GM19328 (cell line): ENCODE measurements around the gene KAT6B.

Experiments used
- ATAC-seq: cut with Tn5 transposase; IDR thresholded peaks from one replicate; pipeline ENCODE4 v1.9.1; 2021; ENCODE audit warnings: mild to moderate bottlenecking, moderate library complexity; ENCODE audit not compliant: unreplicated experiment

KAT6B gene

DNA sequence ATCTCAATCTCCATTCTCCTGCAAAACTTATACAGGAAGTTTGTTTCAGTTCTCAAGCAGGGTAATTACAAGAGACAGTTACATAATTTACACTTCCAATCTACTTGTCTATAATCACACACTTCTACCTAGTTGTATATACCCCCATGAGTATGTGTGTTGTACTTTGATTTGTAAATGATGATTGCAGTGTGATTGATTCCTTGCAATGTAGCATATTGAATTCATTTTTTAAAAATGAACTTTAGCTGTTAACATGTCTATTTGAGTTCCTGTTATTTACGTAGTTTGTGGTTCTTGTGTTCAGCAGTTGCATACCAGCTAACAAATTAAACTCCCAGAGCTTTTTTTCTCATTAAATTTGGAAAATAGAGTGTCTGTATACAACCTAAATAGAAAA is 182.6 kb downstream of the KAT6B start:
- no peak for ATAC-seq

- ATAC-seq: no peak
Measured at GRCh38 chr10:75009426-75009825, 183.0 kb downstream of the KAT6B start.

DNA sequence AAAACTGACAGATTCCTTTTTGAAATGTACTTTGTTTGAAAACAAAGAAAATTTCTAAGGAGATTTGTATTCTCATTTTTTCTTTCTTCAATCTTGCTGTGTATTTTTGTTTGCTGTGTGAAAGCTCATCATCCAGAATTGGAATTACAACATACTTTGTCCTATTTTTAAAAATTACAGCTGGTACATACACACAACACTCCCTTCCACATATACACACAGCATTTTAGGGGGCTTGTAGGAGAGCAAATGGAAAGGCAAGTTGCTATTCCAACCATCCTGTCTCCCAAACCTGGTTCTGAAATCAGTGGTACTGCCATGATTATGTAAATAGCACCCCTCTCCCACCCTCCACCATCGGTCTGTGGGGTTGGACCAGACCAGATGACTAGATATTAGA is 184.0 kb downstream of the KAT6B start:
- no peak for ATAC-seq

GRCh38 chr10:75011221-75011620 is 184.8 kb downstream of the KAT6B start:
- no peak for ATAC-seq

DNA sequence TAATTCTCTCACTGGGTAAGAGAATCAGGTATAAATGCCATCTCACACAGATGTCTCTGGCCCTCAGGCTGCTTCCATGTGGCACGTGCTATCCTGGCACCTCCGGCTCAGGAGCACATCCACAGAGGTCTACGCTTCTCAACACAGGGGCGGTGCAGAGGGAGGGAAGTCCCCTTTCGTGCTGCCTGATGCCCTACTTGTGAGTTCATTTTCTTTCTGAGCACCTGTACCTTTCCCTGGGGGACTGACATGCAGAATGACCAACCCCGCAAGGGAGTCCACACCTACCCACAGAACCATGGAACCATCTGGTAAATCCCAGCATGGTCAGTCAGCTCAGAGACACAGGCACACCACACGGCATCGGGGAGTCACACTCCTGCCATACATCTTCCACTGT is 186.1 kb downstream of the KAT6B start:
- ATAC-seq: no peak

DNA sequence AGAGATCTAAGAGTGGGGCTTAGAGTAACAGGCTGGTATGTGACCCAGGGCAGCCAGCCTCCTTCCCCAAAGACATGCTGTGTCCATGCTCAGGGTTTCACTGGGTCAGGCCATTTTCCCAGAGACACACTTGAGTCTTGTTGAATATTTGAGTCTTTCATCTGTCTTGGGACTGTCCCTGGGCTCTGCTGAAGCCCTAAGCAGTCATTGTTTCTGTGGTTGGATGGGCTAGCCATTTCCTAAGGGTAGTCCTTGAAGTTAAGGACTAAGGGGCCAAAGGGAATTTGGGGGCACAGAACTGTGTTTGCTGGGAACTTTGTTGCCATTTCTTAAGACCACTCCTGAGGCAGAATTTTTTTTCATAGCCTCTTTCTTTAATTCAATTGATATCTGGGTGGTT is 186.6 kb downstream of the KAT6B start:
- ATAC-seq: no peak

- ATAC-seq: no peak
Measured at GRCh38 chr10:75013522-75013921, 187.1 kb downstream of the KAT6B start.

GRCh38 chr10:75014516-75015230 is 188.3 kb downstream of the KAT6B start:
- no peak for ATAC-seq

- ATAC-seq: no peak
Measured at GRCh38 chr10:75015442-75015841, 189.0 kb downstream of the KAT6B start.

DNA sequence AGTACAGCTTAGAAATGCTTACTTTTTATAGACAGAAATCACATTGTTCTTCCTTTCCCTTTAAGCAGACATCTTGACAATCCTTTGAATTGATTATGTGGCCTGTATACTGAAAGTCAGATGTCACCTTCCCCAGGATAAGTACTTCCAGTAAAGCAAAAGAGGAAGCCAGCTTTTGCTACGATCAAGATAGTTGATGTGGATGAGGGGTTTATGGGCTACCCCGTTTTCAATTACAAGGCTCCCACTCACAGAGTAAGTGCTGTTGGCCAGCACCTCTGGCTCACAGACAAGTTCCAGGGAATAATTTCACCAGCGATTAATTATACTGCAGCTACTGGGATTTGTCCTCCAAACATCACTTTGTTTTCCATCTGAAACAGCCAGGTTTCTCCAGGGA is 189.9 kb downstream of the KAT6B start:
- ATAC-seq: no peak

DNA sequence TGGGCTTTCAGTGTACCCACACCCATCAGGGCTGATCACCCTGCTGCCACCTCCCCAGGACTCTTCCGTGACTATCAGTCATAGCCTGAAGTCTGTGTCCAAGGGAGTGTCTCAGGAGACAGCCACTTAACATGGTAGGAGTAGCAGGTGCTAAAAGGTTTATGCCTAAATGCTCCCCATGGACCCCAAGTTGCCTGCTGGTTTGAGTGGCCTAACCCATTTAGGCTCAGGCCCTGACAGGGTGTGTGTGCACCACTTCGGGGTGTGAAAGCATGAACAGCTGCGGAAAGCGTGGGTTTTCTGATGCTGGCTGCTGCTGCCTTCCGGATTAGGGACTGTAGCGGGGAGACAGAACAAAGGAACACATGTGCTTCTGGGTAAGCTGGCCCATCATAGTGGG is 191.9 kb downstream of the KAT6B start:
- no peak for ATAC-seq

DNA sequence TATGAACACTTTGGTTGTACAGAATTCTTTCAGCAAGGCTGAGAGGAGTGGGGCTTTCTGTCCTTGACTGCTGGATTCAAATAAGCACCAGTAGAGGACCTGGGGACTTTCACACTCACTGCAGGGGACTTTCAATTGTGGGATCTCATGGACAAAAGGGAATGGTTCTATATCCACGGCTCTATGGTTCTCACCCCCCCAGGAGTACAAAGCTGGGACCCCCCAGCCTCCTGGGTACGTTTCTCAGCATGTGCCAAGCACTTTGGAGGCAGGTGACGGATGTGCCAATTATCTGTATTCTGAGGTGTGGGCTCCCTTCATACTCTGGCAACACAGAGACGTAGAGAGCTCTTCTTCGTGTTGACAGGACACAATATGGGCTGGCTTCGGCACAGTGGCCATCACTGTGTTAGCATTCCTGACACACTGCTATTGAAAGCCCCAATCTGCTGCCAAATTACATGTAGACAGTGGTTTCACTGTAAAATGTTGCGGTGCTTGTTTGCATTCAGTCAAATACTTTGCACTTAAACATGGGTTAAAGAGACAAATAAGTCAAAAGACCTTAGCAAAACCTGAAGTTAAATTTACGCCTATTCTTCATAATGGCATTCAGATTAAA is 192.4 kb downstream of the KAT6B start:
- no peak for ATAC-seq

DNA sequence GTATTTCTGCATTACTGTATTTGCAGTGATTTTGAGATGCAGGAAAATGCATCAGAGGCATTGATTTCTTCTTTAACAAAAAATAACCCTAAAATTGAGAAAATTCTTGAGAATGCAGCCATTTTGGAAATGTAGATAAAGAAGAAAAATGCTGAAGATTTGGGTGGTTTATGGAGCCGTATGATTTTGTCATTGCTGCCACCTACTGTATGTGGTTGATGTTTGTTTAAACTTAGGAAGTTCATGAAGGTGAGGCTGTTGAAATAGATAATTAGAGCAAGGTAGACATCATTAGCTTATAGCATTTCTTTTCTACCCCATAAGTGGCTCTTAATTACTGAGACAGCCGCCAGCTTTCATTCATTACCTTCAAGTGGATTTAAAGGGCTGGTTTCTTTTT is 193.0 kb downstream of the KAT6B start:
- no peak for ATAC-seq

DNA sequence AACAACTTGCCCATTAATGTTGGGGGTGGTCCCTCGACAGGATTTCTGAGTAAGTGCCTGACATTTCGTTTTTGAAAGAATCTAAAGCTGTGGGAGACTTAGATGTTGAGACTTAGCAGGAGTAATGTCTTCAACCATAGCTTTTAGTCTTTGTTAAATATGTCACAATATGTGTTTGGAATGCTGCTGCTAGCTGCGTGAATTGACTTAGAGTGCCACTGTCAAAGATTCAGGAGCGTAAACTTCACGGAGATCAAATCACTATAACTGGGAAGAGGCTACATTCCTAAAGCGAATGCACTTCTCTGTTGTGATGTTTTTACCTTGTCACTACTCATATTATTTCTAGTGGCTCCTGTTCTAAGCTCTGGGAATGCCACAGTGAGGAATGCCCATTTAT is 193.8 kb downstream of the KAT6B start:
- no peak for ATAC-seq

DNA sequence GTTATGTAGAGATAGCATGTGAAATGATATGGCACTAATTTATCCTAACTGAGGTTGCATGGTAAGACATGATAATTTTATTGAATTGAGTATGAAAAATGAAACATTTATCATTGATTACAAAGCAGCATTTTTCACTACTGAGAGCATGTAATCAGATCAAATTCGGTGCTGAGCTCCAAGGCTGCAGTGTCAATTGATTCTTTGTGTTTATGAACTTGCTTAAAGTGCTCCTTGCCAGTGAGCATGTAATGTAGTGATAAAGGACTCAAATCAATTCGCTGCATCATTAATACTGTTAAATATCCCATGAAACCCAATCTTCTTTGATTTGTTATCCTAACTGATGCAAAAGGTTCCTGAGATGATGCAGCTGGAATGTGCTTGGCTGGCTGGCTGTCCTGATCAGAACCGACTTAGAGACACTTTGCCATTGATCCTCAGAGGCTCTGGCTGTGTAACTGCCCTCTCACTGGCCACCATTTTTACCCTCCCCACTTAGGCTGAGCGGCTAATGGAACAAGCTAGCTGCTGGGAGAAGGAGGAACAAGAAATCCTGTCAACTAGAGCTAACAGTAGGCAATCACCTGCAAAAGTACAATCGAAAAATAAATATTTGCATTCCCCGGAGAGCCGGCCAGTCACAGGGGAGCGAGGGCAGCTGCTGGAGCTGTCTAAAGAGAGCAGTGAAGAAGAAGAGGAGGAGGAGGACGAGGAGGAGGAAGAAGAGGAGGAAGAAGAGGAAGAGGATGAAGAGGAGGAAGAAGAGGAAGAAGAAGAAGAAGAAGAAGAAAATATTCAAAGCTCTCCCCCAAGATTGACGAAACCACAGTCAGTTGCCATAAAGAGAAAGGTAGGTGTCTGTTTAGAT is 195.2 kb downstream of the KAT6B start:
- no peak for ATAC-seq

DNA sequence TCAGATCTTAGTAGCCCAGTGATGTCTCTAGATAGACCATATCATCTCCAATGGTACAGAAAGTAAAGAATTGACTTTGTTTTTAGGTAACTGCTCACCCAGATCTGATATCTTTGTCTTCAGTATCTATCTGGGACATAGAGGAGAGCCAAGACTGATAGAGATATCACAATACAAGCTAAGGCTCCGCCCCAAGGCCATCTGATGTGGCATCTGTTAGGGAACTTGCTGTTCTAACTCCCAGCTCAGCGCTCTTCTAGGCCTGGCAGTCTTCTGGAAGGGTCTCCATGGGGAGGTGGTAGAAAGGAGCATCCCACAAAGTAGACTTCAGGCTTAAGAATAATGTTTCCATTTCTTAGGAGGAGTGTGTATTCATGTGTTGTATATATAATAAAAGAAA is 196.7 kb downstream of the KAT6B start:
- ATAC-seq: no peak

GRCh38 chr10:75024971-75025523 is 198.6 kb downstream of the KAT6B start:
- no peak for ATAC-seq

- ATAC-seq: no peak
Measured at GRCh38 chr10:75028049-75028448, 201.6 kb downstream of the KAT6B start.

- no peak for ATAC-seq
Measured at GRCh38 chr10:75028748-75029147, 202.3 kb downstream of the KAT6B start.

GRCh38 chr10:75029420-75029819 is 203.0 kb downstream of the KAT6B start:
- ATAC-seq: no peak

GRCh38 chr10:75029857-75030256 is 203.5 kb downstream of the KAT6B start:
- ATAC-seq: no peak

DNA sequence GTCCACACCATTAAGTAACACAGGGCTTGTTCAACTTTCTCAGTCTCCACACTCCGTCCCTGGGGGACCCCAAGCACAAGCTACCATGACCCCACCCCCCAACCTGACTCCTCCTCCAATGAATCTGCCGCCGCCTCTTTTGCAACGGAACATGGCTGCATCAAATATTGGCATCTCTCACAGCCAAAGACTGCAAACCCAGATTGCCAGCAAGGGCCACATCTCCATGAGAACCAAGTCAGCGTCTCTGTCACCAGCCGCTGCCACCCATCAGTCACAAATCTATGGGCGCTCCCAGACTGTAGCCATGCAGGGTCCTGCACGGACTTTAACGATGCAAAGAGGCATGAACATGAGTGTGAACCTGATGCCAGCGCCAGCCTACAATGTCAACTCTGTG is 204.0 kb downstream of the KAT6B start:
- ATAC-seq: no peak
